Measurements from ENCODE around the gene THOC5. TPM values are rescaled to one million over a fixed set of nuclear protein-coding genes. Genes with fewer than 3 reads are reported as not detected.

Gene THOC5
- total RNA-seq, 4 donors from 2014 or later, result 23.9 to 46.6 (median 30.3) TPM

DNA sequence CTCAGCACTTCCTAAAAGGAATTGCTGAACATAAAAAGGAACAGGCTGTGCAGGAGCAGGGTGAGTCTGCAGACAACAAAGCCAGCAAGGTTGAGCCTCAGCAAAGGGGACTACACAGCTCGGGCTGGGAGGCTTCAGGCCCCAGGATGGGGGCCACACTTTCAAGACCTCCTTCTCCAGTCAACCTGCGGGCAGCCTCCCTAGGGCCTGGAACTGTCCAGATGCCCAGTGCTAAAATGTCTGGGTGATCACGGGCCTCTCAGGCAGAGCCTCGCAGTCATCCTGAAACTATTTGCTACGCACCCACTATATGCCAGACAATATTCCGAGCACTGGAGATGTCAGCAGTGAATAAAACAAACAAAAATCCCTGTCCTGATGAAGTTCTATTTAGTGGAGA is 77.4 kb downstream of the THOC5 start:
- peaks cover 5 to 13% of the 10 kb centered on the region in 2 donors for H3K4me1 ChIP-seq
- intact Hi-C loops (cut with DNase I), result no loop called here
- TF ChIP-seq CTCF (IDR thresholded peaks at IDR 0.05), result no peak
- TF ChIP-seq POLR2A (IDR thresholded peaks at IDR 0.05), result no peak
- H3K4me3 ChIP-seq (replicated peaks in 1 of 3), result no peak overlapping the region
- no peaks in the 10 kb centered on the region for H3K9me3 ChIP-seq
- DNase-seq, result no peak
- no peaks in the 10 kb centered on the region for H3K36me3 ChIP-seq
- H3K27me3 ChIP-seq, result peaks cover 15% of the 10 kb centered on the region
- WGBS, 2 donors, result 62 to 65% methylated on average over 6 of the region's 6 CpGs
- H3K27ac ChIP-seq, result no peak overlapping the region

GRCh38 chr22:29475550-29475949 is 78.0 kb downstream of the THOC5 start:
- no peak for DNase-seq
- peaks cover 5 to 10% of the 10 kb centered on the region in 2 donors for H3K4me1 ChIP-seq
- 81 to 87% methylated on average over 8 of the region's 8 CpGs for WGBS, 2 donors
- TF ChIP-seq CTCF (IDR thresholded peaks at IDR 0.05) (no peak), POLR2A (IDR thresholded peaks at IDR 0.05) (no peak)
- no peak overlapping the region for H3K27ac ChIP-seq
- H3K4me3 ChIP-seq (replicated peaks in 1 of 3), result no peak overlapping the region
- H3K36me3 ChIP-seq, result no peaks in the 10 kb centered on the region
- H3K27me3 ChIP-seq, result peaks cover 9% of the 10 kb centered on the region
- intact Hi-C loops (cut with DNase I), result no loop called here
- H3K9me3 ChIP-seq, result no peaks in the 10 kb centered on the region

DNA sequence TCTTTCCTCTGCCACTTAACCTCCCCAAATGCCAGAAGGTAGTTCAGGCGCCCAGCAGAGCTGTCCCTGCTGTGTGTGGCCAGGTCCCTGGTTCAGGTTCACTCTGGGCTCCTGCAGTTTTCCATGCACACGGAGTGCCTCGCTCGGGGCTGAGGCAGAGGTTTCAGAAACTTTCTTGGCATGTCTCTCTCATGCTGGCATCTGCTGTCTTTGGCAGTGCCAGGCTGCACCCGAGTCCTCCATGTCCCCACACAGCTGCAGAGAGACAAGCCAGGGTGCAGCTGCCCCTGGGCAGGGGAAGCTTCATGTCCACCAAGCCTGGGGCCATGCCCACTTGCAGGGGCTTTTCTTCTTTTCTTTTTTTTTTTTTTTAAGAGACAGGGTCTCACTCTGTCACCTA is 80.6 kb downstream of the THOC5 start:
- 75 to 77% methylated on average over 5 of the region's 5 CpGs for WGBS, 2 donors
- H3K27ac ChIP-seq, result no peak overlapping the region
- no peaks in the 10 kb centered on the region for H3K27me3 ChIP-seq
- no peak for DNase-seq
- intact Hi-C loops (cut with DNase I), result no loop called here
- H3K36me3 ChIP-seq, result no peaks in the 10 kb centered on the region
- no peak overlapping the region for H3K4me3 ChIP-seq (replicated peaks in 1 of 3)
- peaks cover 0 to 11% of the 10 kb centered on the region in 2 donors for H3K4me1 ChIP-seq
- H3K9me3 ChIP-seq, result no peaks in the 10 kb centered on the region
- TF ChIP-seq CTCF (IDR thresholded peaks at IDR 0.05), result no peak
- no peak for TF ChIP-seq POLR2A (IDR thresholded peaks at IDR 0.05)

DNA sequence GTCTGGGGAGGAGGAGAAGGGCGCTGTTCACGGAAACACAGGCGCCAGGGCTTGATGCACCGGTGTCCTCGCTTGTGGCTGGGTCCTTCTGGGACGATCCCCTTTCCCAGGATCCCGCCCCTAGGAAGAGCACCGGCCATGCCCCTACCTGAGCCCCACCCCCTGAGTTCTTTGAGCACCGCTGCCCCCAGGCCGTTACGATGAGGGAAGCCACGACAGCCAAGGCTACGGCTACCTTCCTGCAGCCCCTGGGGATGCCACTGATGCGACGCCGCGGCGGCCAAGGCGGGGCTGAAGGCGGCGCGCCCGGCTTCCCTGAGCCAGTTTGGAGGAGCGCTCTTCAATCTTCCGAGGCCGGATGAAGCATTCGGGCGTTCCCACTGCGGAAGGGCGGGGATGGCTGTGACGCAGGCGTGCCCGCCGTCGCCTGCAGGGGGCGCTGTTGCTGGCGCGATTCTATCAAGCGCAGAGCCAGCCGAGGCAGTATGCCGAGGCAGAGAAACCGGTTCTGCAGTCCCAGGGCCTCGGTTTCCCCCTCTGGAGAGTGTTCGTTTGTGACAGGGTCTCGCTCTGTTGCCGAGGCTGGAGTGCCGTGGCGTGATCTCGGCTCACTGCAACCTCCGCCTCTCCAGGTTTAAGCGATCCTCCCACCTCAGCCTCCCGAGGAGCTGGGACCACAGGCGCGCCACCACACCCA is 83.2 kb downstream of the THOC5 start:
- H3K27ac ChIP-seq, result no peak overlapping the region
- no peaks in the 10 kb centered on the region for H3K9me3 ChIP-seq
- intact Hi-C loops (cut with DNase I), result no loop called here
- no peaks in the 10 kb centered on the region for H3K36me3 ChIP-seq
- peak; percentile 61 to 70 for DNase-seq
- H3K27me3 ChIP-seq, result no peaks in the 10 kb centered on the region
- TF ChIP-seq CTCF (IDR thresholded peaks at IDR 0.05) (peak; percentile 49 to 88 (median 71)), POLR2A (IDR thresholded peaks at IDR 0.05) (no peak)
- peaks cover 0 to 11% of the 10 kb centered on the region in 2 donors for H3K4me1 ChIP-seq
- WGBS, 2 donors, result 31 to 42% methylated on average over 17 to 19 of the region's 54 CpGs
- H3K4me3 ChIP-seq (replicated peaks in 1 of 3), result peak overlapping the region in 1 of 3 donors; percentile 20

- no peaks in the 10 kb centered on the region for H3K9me3 ChIP-seq
- H3K27me3 ChIP-seq, result no peaks in the 10 kb centered on the region
- intact Hi-C loops (cut with DNase I), result no loop called here
- DNase-seq, result peak; percentile 46 to 53
- H3K4me1 ChIP-seq, result peaks cover 0 to 11% of the 10 kb centered on the region in 2 donors
- WGBS, 2 donors, result 37 to 40% methylated on average over 7 of the region's 9 CpGs
- H3K27ac ChIP-seq, result no peak overlapping the region
- H3K4me3 ChIP-seq (replicated peaks in 1 of 3), result no peak overlapping the region
- TF ChIP-seq POLR2A (IDR thresholded peaks at IDR 0.05) (no peak), CTCF (IDR thresholded peaks at IDR 0.05) (no peak)
- H3K36me3 ChIP-seq, result no peaks in the 10 kb centered on the region
These were observed 83.8 kb downstream of the THOC5 start for GRCh38 chr22:29469755-29470154.

All from thyroid gland (tissue), 4 donors.